SK-N-DZ (cell line): ENCODE data around the gene PHLDA3.
"Not testable (repeated sequence)": the region's sequence is repeated elsewhere in the genome, so short reads cannot be mapped to it uniquely, and the experiment has no call there.

Experiments
- DNase-seq: peaks from one replicate; pipeline ENCODE4 v3.0.0-alpha.2; 2015; ENCODE audit warnings: low spot score

PHLDA3 gene

GRCh38 chr1:201503397-201504176, 34.6 kb upstream of the PHLDA3 start:
- no peak for DNase-seq

GRCh38 chr1:201502511-201502857, 33.5 kb upstream of the PHLDA3 start:
- DNase-seq = no peak

- no peak for DNase-seq
These were observed 33.0 kb upstream of the PHLDA3 start for GRCh38 chr1:201501812-201502510.

GRCh38 chr1:201501144-201501543, 32.2 kb upstream of the PHLDA3 start:
- no peak for DNase-seq

- no peak for DNase-seq
These were observed 31.7 kb upstream of the PHLDA3 start for GRCh38 chr1:201500670-201501120.

GRCh38 chr1:201499795-201500669, 31.0 kb upstream of the PHLDA3 start:
- no peak for DNase-seq

GRCh38 chr1:201499191-201499590, 30.2 kb upstream of the PHLDA3 start:
- no peak for DNase-seq

- no peak for DNase-seq
These were observed 29.6 kb upstream of the PHLDA3 start for GRCh38 chr1:201498621-201499020.

- DNase-seq = no peak
These were observed 29.0 kb upstream of the PHLDA3 start for GRCh38 chr1:201497935-201498509.

- DNase-seq = no peak
These were observed 27.3 kb upstream of the PHLDA3 start for GRCh38 chr1:201496296-201496690.

GRCh38 chr1:201495551-201496295, 26.7 kb upstream of the PHLDA3 start:
- DNase-seq = no peak

- no peak for DNase-seq
These were observed 25.0 kb upstream of the PHLDA3 start for GRCh38 chr1:201493757-201494617.

GRCh38 chr1:201493026-201493656, 24.2 kb upstream of the PHLDA3 start:
- DNase-seq = not testable (repeated sequence)

GRCh38 chr1:201491896-201492511, 23.0 kb upstream of the PHLDA3 start:
- DNase-seq = no peak

- DNase-seq = no peak
These were observed 21.7 kb upstream of the PHLDA3 start for GRCh38 chr1:201490708-201491131.

- DNase-seq = no peak
These were observed 20.8 kb upstream of the PHLDA3 start for GRCh38 chr1:201489643-201490261.

GRCh38 chr1:201488830-201489589, 20.0 kb upstream of the PHLDA3 start:
- no peak for DNase-seq

GRCh38 chr1:201487742-201488141, 18.8 kb upstream of the PHLDA3 start:
- no peak for DNase-seq
